Activated naive CD8-positive, alpha-beta T cell treated with anti-CD3 and anti-CD28 coated beads, Interleukin-2, amount 50 U/mL, for 16 hours (primary cell): ENCODE measurements around the gene AGO1.
A peak's percentile ranks its signal among the peaks of the same experiment; 100 is the strongest.
"Not testable (repeated sequence)": the region's sequence is repeated elsewhere in the genome, so short reads cannot be mapped to it uniquely, and the experiment has no call there.

Experiments
- DNase-seq: peaks from one replicate; pipeline ENCODE4 v3.0.0-alpha.2; 2020; ENCODE audit warnings: low read depth, low spot score

The AGO1 gene

DNA sequence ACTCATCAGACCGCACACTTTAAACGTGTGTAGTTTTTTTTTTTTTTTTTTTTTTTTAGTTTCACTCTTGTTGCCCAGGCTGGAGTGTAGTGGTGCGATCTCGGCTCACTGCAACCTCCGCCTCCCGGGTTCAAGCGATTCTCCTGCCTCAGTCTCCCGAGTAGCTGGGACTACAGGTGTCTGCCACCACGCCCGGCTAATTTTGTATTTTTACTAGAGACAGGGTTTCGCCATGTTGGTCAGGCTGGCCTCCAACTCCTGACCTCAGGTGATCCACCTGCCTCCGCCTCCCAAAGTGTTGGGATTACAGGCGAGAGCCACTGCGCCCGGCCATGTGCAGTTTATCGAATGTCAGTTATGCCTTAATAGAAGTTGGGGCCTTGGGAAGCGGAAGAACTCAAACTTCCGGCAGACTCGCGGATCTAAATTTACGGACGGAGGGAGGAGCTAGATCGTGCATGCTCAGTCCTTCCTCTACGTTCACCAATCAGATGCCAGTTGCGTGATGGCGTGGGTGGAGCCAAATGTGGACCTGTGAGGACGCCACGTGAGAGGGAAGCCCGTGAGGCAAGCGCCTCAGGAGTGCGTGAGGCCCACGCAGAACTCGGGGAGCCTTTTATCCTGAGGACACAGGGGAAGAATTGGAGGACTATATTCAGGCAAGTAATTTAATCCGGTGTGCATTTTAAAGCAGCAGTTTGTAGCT, 13.6 kb upstream of the AGO1 start:
- DNase-seq: not testable (repeated sequence)

DNA sequence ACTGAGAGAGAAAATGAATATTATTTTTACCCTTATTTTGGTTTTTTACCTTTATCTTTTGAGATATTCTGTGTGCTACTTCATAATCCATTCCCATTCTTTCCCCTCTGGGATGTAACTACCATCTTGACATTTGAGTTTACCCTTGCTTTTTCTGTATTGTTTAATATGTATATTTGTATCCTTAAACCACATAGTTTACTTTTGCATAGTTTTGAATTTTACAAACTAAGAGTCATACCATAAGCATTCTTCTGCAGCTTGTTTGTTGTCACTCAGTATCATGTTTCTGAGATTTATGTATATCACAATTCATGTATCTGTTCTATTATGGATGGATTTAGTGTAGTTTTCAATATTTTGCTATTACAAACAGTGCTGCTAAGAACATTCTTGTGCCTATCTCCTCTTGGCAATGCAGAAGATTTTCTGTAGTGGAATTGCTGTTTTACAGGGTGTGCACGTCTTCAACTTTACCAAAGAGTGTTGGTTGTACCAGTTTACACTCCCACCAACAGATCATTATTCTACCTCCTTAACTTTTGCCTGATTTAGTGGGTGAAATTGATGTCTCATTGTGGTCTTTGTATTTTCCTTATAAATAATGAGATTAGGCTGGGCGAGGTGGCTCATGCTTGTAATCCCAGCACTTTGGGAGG, 12.2 kb upstream of the AGO1 start:
- DNase-seq: no peak

DNA sequence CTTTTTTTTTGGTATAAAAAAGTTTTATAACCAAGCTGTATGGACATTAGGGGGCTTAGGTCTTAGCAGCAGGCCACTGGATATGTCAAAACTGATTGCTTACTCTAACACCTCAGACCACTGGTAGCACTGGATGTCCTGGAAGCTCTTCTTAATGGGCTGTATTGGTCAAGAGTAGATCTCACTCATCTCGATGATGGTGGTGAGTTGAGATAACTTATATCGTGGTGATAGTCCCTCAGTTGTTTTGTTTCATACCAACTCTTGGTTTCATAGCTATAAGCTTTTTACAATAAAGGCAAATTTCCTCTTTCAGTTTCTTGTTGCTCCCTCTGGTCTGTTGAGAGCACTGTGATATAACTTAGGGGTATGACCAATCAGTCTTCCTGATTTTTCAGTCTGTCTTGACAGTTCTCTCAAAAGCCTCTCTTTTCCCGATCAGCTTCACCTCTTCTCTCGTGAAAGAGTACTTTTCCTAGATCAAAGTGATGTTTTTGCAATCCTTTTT, 9.7 kb upstream of the AGO1 start:
- no peak for DNase-seq

DNA sequence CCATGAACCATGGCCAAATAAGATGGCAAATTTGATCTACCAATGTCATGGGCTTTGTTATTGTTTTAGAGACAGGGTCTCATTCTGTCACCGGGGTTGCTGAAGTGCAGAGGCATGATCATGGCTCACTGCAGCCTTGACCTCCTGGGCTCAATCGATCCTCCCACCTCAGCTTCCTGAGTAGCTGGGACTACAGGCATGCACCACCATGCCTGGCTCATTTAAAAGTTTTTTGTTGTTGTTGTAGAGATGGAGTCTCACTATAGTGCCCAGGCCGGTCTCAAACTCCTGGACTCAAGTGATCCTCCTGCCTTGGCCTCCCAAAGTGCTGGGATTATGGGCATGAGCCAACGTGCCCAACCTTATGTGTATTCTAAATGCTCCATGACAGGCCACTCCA, 8.9 kb upstream of the AGO1 start:
- DNase-seq: not testable (repeated sequence)

DNA sequence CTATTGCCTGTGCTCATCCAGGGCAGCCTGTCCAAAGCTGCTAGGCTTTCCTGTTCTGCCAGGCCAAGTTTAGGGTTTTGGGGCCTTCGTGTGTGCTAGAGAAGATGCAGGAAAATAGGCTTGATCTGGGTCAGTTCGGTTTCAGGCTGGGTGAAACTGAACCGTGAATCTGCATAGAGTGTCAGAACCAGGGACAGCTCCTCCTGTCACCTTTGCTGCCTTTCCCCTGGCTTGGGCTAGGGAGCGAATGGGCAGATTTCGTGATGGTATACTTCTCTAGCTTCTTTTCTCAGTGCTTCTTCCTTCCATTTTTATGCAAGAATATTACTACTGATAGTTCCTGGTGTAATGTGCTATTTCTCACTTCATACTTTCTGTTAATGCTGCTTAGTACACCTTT, 6.0 kb upstream of the AGO1 start:
- DNase-seq: no peak

DNA sequence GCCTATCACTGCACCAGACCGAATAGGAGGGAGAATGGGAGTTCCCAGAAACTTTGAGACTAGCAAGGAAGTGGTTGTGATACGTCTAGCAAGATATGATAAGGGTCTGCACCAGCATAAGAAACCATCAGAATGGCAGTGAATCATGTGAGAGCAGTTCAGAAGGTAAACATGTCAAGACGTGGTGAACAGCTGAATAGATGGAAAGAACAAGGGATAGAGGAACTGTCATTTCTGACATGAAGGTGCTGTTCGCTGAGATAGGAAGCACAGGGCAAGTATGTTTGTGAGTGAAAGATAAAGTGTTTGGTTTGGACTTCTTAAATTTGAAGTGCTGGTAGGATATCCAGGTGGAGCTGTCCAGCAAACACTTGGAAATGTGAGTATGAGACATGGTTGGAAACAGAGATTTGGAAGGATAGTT, 1.1 kb upstream of the AGO1 start:
- DNase-seq: no peak

DNA sequence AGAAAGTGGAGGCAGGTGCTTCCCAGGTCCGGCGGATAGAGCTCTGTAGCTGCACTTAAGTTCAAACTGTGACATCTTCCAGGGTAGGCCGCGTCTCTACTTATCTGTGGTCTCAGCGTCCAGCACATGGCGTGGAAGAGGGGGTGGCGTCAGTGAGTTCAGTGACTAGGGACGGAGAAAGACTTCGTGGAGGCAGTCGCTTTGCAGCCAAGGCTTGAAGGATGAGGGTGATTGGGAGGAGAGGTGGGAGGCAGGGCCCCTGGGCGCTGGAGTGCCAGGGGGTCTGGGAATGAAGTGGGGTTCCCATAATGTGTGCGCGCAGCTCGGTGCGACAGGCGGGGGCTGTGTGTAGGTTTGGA, 444 bp upstream of the AGO1 start:
- no peak for DNase-seq

DNA sequence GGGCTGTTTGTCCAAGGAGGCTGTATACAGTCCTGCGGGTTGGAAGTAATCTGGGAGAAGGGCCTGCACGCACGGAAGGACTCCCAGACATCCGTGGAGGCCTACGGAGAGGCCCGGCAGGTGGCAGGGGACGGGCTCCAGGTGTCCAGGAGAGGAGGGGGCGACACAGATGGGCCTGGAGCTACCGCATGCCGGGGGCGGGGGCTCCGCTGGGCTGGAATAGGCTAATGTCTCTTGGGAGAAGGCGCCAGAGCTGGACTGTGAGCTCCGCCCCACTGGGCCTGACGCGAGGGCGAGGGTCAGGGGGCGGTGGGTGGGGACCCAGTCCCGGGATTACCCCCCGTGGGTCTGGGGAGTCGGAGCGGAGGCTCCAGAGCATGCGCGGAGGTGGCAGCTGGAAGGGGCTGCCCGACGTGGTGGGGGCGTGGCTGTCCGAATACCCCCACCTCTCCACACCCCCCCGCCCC, 659 bp downstream of the AGO1 start:
- DNase-seq: peak; percentile 13

DNA sequence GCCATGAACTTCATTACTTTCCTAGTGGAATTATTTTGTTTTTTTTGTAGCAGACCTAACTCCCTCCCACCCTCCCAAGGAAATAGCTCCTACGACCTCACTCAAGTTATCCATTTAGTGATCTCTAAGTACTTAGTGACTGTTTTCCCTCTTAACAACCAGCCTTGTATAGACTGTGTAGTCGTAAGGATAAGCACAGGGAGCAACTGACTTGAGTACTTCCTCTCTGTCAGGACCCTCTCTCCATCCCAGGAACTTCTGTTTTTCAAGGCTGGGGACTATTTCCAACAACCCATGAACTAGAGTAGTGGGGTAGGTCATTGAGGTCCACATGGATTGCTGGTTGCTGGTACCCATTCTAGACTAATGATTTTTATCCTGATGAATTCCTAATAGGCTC, 1.9 kb downstream of the AGO1 start:
- no peak for DNase-seq

DNA sequence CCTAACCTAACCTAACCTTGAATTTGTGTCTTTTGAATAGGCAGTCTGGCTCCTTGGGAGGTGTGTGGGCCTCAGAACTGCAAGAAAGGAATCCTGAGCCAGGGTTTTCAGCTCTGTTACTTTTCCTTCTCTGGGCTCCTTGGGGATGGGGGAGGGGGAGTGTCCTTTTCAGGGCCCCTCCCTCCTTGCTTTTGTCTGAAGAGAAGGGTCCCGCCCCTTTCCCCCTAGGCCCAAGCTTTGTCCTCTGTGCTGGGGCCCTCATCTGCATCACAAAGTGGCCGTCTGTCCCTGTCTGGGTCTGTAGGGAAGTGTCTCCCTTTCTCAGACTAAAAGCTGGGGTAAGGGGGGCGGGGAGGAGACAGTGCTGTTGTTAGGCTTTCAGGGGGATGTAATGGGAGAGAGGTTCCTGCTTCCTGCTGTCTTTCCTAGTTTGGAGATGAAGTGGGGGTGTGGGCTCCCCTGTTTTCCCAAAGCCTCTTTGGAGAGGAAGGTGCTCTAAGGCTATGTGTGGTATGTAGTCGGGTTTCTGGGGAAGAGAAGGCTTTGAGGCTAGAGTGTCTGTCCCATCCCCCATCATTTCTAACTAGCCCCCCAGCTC, 3.1 kb downstream of the AGO1 start:
- DNase-seq: no peak

DNA sequence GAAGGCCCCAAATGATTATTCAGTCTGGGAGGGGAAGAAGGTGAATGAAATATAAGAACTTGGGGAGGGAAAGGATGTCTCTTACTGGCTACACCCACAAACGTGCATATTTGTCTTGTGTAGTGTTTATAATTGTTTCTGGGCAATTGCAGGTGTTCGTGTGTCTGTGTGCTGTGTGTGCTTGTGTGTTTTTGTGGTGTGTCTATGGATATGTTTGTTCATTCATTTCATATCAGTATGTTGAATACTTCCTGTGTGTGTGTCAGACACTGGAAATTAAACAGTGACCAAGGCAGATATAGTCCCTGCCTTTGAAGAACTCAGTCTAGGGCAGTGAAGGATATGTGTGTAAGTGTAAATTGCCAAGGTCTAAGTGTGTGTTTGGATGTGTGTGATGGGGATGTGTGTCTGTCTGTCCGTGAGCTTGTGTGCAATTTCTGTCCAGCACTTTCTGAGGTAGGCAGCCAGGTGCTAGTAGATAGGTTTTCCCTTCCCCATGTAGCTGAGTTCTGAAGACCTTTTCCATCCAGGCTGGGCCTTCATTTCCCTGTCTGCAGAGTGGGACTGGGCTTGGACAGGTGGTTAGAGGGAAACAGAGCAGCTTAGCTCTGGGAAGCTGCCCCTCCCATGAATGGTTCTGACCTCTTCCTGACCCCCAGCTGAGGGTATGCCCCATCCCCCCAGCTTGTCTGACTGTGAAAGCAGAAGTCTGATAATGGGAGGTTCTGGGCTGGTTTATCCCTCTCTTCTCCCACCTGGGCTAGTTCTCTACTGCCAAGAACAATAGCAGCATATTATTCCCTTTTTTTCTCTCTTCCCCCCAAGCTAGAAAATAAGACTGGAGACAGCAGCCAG, 3.8 kb downstream of the AGO1 start:
- DNase-seq: no peak

DNA sequence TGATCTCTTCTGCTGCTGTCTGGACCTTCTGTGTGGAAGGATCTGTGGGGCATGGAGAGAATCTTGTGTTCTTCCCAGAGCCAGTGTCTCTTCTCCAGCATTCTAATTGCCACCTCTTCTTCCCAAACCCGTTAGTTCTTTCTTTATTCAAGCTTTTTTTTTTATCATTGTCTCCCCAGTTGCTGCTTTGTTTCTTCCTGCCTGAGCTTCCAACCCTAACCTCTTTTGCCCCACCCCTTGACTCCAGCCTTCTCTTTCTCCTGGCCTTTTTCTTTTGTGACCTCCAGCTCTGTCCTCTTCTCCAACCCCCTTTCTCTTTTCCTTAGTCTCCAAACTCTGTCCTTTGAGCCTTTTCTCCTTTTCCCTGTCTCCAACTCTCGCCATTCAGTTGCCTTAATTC, 4.5 kb downstream of the AGO1 start:
- DNase-seq: no peak

DNA sequence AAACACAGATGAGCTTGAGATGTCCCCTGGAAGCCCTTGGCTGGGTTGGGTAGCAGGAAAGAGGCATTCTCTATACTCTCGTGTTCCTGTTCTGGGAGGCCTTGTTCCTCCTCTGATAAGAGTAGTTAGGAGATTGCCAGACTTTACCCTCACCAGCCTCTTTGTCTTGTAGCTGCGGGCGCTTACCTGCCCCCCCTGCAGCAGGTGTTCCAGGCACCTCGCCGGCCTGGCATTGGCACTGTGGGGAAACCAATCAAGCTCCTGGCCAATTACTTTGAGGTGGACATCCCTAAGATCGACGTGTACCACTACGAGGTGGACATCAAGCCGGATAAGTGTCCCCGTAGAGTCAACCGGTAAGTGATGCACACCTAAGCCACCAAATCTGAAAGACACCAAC, 5.2 kb downstream of the AGO1 start:
- DNase-seq: no peak

DNA sequence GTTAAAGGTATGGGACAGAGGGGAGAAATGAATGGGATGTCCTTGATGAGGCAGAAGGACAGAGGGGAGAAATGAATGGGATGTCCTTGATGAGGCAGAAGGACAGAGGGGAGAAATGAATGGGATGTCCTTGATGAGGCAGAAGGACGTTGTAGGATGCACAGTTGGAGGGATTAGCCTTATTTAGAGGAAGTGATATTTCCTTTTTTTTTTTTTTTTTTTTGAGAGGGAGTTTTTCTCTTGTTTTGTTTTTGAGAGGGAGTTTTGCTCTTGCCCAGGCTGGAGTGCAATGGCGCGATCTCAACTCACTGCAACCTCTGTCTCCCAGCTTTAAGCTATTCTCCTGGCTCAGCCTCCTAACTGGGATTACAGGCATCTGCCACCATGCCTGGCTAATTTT, 6.0 kb downstream of the AGO1 start:
- not testable (repeated sequence) for DNase-seq

DNA sequence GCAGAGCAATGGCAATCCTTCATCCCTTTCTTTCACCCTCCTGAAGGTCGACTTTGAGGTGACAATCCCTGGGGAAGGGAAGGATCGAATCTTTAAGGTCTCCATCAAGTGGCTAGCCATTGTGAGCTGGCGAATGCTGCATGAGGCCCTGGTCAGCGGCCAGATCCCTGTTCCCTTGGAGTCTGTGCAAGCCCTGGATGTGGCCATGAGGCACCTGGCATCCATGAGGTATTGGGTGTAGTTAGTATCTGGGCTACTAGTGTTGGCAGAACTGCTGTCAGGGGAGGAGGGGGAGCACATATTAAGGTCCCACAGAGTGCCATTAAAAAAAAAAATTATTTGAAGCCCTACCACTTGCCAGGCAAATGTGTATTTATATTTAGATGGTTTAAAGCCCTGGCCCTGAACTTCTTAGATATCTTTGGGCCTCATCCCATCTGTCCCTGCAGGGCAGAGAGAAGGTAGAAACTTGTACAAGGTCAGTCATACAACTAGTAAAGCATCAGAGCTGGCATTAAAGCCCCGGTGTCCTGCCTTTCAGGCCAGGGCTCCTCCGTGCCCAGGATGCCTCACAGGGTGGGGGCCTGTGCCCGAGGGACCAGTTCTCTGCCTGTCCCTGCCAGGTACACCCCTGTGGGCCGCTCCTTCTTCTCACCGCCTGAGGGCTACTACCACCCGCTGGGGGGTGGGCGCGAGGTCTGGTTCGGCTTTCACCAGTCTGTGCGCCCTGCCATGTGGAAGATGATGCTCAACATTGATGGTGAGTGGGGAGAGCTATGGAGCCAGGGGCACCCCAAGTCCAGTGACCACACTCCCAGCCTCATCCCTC, 10.3 kb downstream of the AGO1 start:
- DNase-seq: no peak

DNA sequence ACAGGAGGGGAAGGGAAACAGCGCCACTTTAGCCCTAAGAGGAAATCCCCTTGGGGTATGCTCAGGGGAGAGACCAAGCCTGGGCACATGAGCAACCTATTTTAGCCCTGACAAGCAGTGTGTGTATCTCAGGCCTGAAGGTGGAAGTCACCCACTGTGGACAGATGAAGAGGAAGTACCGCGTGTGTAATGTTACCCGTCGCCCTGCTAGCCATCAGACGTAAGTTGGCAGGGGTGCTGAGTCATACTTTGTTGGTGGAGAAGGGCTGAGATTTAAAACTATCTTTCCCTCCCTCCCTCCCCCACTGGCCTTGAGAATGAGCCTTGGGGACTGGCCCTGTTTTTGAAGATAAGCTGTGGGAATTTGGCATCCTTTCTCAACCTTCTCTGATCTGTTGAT, 11.2 kb downstream of the AGO1 start:
- DNase-seq: no peak

DNA sequence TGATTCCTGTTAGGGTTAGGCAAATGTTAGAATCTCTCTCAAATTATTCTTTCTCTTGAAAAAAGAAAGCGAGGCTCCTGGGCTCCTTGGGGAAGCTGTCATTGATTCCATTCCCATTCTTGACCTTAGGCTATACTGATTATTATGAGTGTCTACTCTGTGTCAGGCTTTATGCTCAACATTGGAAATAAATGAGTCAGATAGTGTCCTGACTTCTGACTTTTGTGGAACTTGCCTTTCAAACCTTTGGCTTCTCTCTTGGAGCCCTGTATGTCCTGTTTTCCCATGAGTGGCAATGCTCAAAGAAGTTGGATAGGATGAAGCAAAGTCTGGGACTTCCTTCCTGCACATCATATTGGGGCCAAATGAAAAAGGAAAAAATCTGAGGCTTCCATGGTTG, 11.6 kb downstream of the AGO1 start:
- DNase-seq: no peak

DNA sequence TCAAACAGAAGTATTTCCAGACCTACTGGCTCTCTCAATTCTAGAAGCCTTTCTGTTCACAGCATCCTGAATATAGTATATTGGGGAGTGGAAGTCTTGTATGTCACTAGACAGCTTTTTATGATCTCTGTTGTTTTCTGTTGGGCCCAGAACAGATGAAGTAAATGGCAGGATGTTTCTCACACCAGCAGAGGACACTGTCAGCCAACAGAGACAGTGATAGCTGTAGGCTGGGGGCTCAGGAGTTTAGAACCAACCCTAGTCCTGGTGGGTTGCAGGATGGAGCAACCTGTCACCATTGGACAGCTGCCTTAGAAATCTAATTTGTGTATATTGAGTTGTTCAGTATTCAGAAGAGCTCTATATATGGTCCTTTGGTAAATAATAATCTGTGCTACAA, 16.9 kb downstream of the AGO1 start:
- DNase-seq: no peak

DNA sequence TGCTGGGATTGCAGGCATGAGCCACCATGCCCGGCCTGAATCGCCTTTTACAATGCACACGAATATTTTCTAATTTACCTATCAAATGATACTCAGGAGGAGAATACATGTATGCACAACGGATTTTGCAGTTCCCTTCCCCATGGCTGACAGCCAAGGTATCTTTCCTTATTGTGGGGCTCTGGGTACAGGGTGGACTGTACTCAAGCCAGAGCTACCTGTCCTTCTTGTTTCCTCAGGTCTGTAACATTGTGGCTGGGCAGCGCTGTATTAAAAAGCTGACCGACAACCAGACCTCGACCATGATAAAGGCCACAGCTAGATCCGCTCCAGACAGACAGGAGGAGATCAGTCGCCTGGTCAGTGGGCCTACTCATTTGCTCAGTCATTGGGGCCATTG, 18.2 kb downstream of the AGO1 start:
- DNase-seq: no peak

DNA sequence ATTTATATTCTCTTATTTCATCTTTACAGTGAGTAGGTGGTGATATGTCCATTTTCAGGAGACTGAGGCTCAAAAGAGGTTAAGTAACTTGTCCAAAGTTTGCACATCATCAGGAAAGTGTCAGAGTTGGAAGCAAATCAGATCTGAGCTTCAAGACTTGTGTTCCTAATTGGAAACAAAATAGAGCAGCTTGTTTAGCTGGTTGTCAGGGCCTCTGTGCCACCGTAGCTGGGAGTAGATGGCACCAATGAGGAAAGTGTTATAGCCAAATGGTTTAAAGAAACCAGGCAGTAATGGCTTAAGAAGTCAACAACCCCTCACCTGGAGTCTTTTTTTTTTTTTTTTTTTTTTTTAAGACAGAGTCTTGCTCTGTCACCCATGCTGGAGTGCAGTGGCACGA, 19.7 kb downstream of the AGO1 start:
- no peak for DNase-seq

DNA sequence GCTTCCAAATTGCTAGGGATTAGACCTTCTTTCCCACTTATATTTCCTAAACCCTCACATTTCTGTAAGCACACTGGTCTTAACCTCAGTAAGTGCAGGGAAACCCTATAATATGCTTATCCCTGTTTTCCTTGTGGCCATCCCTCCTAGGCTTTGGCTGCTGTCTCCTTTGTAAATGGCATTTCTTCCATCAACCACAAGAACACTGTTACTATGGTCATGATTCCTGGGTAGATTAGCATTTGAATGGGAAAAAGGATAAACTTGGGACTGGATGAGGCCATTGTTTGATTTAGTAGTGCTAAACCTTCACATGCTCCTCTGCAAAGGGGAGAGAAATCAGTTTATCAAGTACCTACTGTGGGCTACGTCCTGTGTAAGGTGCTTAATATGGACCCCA, 31.7 kb downstream of the AGO1 start:
- no peak for DNase-seq
